Measurements from ENCODE around the gene NAT10. TPM values are rescaled to one million over a fixed set of nuclear protein-coding genes. Genes with fewer than 3 reads are reported as not detected.

Gene NAT10
- total RNA-seq, result 10 to 100 TPM; 17.7 to 33.6 (median 24.3) TPM

GRCh38 chr11:34105079-34105956 lies at the start of gene NAT10:
Gene NAT10 (plus strand): TSS chr11:34105629. CDS start chr11:34108226, 2,597 bp downstream.
- no peak for TF ChIP-seq CTCF (IDR thresholded peaks at IDR 0.05; ENCODE audit: low read depth)

GRCh38 chr11:34056672-34057071 lies 48.8 kb upstream of the NAT10 start:
- no peak for TF ChIP-seq CTCF (IDR thresholded peaks at IDR 0.05; ENCODE audit: low read depth)

GRCh38 chr11:34063061-34063795 lies 42.2 kb upstream of the NAT10 start:
- no peak for TF ChIP-seq CTCF (IDR thresholded peaks at IDR 0.05; ENCODE audit: low read depth)

GRCh38 chr11:34064291-34064690 lies 41.1 kb upstream of the NAT10 start:
- TF ChIP-seq CTCF (IDR thresholded peaks at IDR 0.05; ENCODE audit: low read depth), result no peak

- TF ChIP-seq CTCF (IDR thresholded peaks at IDR 0.05; ENCODE audit: low read depth), result no peak
Observed at GRCh38 chr11:34065505-34066203, 39.8 kb upstream of the NAT10 start.

- TF ChIP-seq CTCF (IDR thresholded peaks at IDR 0.05; ENCODE audit: low read depth), result no peak
Observed at GRCh38 chr11:34067383-34068065, 37.9 kb upstream of the NAT10 start.
